SK-N-SH treated with all-trans-retinoic acid at 6 μM for 48 hours (cell line): ENCODE results near the gene MYO1F.

Experiments used
- ATAC-seq: fragments of 200-7000 bp; cut with Tn5 transposase; 3 replicates; pipeline ENCODE4 v1.9.1; 2020; ENCODE audit warnings: mild to moderate bottlenecking, moderate library complexity
- ARNTL ChIP-seq: fragments of 450-650 bp; formaldehyde crosslinking; IDR thresholded peaks from 2 replicates; pipeline ENCODE4 v1.5.0; 2020; ENCODE audit warnings: low read depth, mild to moderate bottlenecking, moderate library complexity, borderline replicate concordance
- BACH2 ChIP-seq: fragments of 250-450 bp; sonication (Bioruptor Pico); IDR thresholded peaks from 2 replicates; pipeline ENCODE4 v1.9.0; 2021; ENCODE audit warnings: mild to moderate bottlenecking, borderline replicate concordance
- CSDC2 ChIP-seq: fragments of 250-450 bp; sonication (Bioruptor Pico); IDR thresholded peaks from 2 replicates; pipeline ENCODE4 v1.5.0; 2020; ENCODE audit warnings: mild to moderate bottlenecking, moderate library complexity
- CSRNP3 ChIP-seq: fragments of 250-450 bp; sonication (Bioruptor Pico); IDR thresholded peaks from 2 replicates; pipeline ENCODE4 v1.5.1; 2021; ENCODE audit warnings: mild to moderate bottlenecking, moderate library complexity
- ESRRG ChIP-seq: fragments of 250-450 bp; sonication (Bioruptor Pico); IDR thresholded peaks from 2 replicates; pipeline ENCODE4 v1.6.1; 2021; ENCODE audit warnings: mild to moderate bottlenecking
- GLIS3 ChIP-seq: fragments of 250-450 bp; sonication (Bioruptor Pico); IDR thresholded peaks from 2 replicates; pipeline ENCODE4 v1.5.0; 2020; ENCODE audit warnings: mild to moderate bottlenecking, moderate library complexity
- ISL1 ChIP-seq: fragments of 250-450 bp; sonication (Bioruptor Pico); IDR thresholded peaks from 2 replicates; pipeline ENCODE4 v2.1.2; 2022; ENCODE audit warnings: mild to moderate bottlenecking, moderate library complexity
- OSR1 ChIP-seq: fragments of 250-450 bp; sonication (Bioruptor Pico); IDR thresholded peaks from 2 replicates; pipeline ENCODE4 v1.8.0; 2022; ENCODE audit warnings: moderate library complexity, mild to moderate bottlenecking, inconsistent platforms
- PATZ1 ChIP-seq: fragments of 250-450 bp; sonication (Bioruptor Pico); IDR thresholded peaks from 2 replicates; pipeline ENCODE4 v1.8.0; 2020; ENCODE audit warnings: mild to moderate bottlenecking, moderate library complexity, borderline replicate concordance
- PPARA ChIP-seq: fragments of 250-450 bp; sonication (Bioruptor Pico); IDR thresholded peaks from 2 replicates; pipeline ENCODE4 v1.5.0; 2020; ENCODE audit warnings: mild to moderate bottlenecking, borderline replicate concordance
- SNAI2 ChIP-seq: fragments of 250-450 bp; sonication (Bioruptor Pico); IDR thresholded peaks from 2 replicates; pipeline ENCODE4 v1.5.0; 2020; ENCODE audit warnings: mild to moderate bottlenecking, moderate library complexity
- TCF4 ChIP-seq: fragments of 250-450 bp; sonication (Bioruptor Pico); IDR thresholded peaks from 2 replicates; pipeline ENCODE4 v1.8.0; 2021; ENCODE audit warnings: mild to moderate bottlenecking, moderate library complexity, borderline replicate concordance
- TOX ChIP-seq: fragments of 250-450 bp; sonication (Bioruptor Pico); IDR thresholded peaks from 2 replicates; pipeline ENCODE4 v1.8.0; 2021; ENCODE audit warnings: mild to moderate bottlenecking, moderate library complexity, borderline replicate concordance
- ZC3H10 ChIP-seq: fragments of 250-450 bp; sonication (Bioruptor Pico); IDR thresholded peaks from 2 replicates; pipeline ENCODE4 v1.5.1; 2021; ENCODE audit warnings: mild to moderate bottlenecking, moderate library complexity
- ZFP3 ChIP-seq: fragments of 250-450 bp; sonication (Bioruptor Pico); IDR thresholded peaks from 2 replicates; pipeline ENCODE4 v1.5.0; 2020; ENCODE audit warnings: mild to moderate bottlenecking, moderate library complexity
- ZFP30 ChIP-seq: fragments of 450-650 bp; formaldehyde crosslinking; IDR thresholded peaks from 2 replicates; pipeline ENCODE4 v1.5.0; 2022; ENCODE audit warnings: mild to moderate bottlenecking, moderate library complexity
- ZNF565 ChIP-seq: fragments of 450-650 bp; formaldehyde crosslinking; conservative IDR thresholded peaks from 2 replicates; pipeline ENCODE4 v1.5.0; 2020; ENCODE audit warnings: low read depth, mild to moderate bottlenecking, moderate library complexity
- ZNF8 ChIP-seq: fragments of 450-650 bp; formaldehyde crosslinking; IDR thresholded peaks from 2 replicates; pipeline ENCODE4 v1.5.0; 2020; ENCODE audit warnings: mild to moderate bottlenecking, moderate library complexity
- TF ChIP-seq, protein P1 (sequence below): fragments of 250-450 bp; sonication (Bioruptor Pico); IDR thresholded peaks from 2 replicates; pipeline ENCODE4 v1.5.1; 2020; ENCODE audit warnings: low read depth, mild to moderate bottlenecking, moderate library complexity

Gene MYO1F

GRCh38 chr19:8510589-8511115, 66.6 kb downstream of the MYO1F start:
- no peak for ATAC-seq
- TF ChIP-seq ZFP30 (CRISPR knock-in tag) (no peak), TOX (CRISPR knock-in tag) (no peak), CSRNP3 (CRISPR knock-in tag) (no peak), ZNF8 (CRISPR knock-in tag) (no peak), PPARA (CRISPR knock-in tag) (no peak), PATZ1 (CRISPR knock-in tag) (no peak), ARNTL (no peak), OSR1 (CRISPR knock-in tag) (no peak)
- TF ChIP-seq, protein P1, sequence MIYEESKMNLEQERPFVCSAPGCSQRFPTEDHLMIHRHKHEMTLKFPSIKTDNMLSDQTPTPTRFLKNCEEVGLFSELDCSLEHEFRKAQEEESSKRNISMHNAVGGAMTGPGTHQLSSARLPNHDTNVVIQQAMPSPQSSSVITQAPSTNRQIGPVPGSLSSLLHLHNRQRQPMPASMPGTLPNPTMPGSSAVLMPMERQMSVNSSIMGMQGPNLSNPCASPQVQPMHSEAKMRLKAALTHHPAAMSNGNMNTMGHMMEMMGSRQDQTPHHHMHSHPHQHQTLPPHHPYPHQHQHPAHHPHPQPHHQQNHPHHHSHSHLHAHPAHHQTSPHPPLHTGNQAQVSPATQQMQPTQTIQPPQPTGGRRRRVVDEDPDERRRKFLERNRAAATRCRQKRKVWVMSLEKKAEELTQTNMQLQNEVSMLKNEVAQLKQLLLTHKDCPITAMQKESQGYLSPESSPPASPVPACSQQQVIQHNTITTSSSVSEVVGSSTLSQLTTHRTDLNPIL (CRISPR knock-in tag): no peak

- peak; percentile 70 for ATAC-seq
- TF ChIP-seq CSDC2 (CRISPR knock-in tag): no peak
- TF ChIP-seq ZNF565 (CRISPR knock-in tag): no peak
- TF ChIP-seq TOX (CRISPR knock-in tag): no peak
- TF ChIP-seq BACH2 (CRISPR knock-in tag): no peak
- TF ChIP-seq ZC3H10 (CRISPR knock-in tag): no peak
- no peak for TF ChIP-seq GLIS3 (CRISPR knock-in tag)
- TF ChIP-seq CSRNP3 (CRISPR knock-in tag): no peak
- TF ChIP-seq PPARA (CRISPR knock-in tag): no peak
- TF ChIP-seq, protein P1 (CRISPR knock-in tag): no peak
- no peak for TF ChIP-seq ZNF8 (CRISPR knock-in tag)
- TF ChIP-seq ESRRG (CRISPR knock-in tag): no peak
- TF ChIP-seq ZFP30 (CRISPR knock-in tag): no peak
- no peak for TF ChIP-seq ARNTL
- TF ChIP-seq ZFP3 (CRISPR knock-in tag): no peak
These were observed 70.8 kb downstream of the MYO1F start for GRCh38 chr19:8506402-8506957.

DNA sequence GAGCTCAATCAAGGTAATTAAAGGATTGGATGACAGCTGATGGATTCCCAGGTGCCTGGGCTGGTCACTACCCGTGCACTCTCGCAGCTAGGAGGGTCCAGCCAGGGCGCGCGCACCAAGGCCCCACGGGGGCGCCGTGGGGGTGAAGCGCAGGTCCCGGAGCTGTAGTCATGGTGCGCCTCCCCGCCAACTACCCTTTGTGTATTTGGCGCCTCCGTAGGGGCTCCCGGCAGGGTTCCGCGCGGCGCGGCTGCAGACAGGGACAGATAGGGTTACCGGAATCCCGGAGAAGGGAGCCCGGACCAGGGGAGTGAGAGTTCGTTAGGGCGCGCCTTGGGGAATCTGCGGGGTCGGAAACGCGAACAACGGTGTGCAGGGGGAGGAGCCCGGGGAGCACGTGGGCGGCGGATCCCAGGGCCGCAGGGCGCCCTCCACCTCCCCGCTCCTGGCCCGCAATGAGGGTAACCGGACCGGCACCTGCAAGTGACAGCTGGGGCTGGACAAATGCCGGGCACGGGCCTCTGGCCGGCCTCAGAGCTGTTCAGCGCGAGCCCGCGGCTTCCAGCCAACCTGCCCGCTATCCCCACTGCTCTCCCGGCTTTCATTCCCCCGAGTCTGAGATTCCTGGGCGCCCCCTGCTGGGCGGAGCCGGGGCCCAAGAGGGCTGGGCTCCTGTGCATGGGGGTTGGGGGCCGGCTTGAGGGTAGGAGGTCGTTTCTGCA, 71.4 kb downstream of the MYO1F start:
- peak; percentile 90 for ATAC-seq
- TF ChIP-seq ESRRG (CRISPR knock-in tag) (no peak), ZFP3 (CRISPR knock-in tag) (0 out of 2 replicates have a peak, but pooled peaks have one; percentile 37)
- TF ChIP-seq, all 23 proteins: peak for 1

GRCh38 chr19:8504919-8505318, 72.3 kb downstream of the MYO1F start:
- TF ChIP-seq GLIS3 (CRISPR knock-in tag): no peak
- TF ChIP-seq SNAI2 (CRISPR knock-in tag): no peak
- no peak for TF ChIP-seq ESRRG (CRISPR knock-in tag)
- no peak for TF ChIP-seq OSR1 (CRISPR knock-in tag)
- no peak for TF ChIP-seq ZFP30 (CRISPR knock-in tag)
- TF ChIP-seq TCF4 (CRISPR knock-in tag): no peak
- TF ChIP-seq, protein P1 (CRISPR knock-in tag): no peak
- TF ChIP-seq ISL1 (CRISPR knock-in tag): no peak
- TF ChIP-seq, all 23 proteins: peak for 0
- no peak for ATAC-seq
